Measurements from ENCODE around the gene LEP. TPM values are rescaled to one million over a fixed set of nuclear protein-coding genes. Genes with fewer than 3 reads are reported as not detected.

LEP gene
- total and polyA plus RNA-seq, 9 of the 15 experiments (the other 6 are each of a cell fraction or from before 2014, with no cell fraction given) = not detected

DNA sequence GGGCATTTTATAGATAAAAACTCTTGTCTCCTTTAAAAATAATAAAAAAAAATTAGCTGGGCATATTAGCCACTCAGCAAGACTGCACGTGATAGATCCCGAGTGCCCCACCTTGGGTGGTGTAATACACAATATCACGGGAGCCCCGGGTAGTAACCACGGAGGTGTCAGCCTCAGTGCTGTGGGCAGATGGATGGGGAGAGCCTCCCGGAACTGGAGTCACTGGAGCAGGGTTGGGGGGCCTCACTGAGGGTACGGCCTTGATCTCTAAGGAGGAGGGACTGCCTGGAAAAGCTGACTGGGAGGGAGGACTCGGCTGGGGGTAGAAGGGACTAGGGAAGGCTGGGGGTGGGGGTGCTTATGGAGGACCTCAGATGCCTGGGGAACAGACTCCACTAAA, 12.6 kb downstream of the LEP start:
- H3K27me3 ChIP-seq (ENCODE audit: control insufficient read depth in 2 of 2, insufficient read depth in 2 of 2, low read length in 2 of 2) = peaks cover 21 to 60% of the 10 kb centered on the region in 2 experiments; a peak in 4 of 5 replicates
- ATAC-seq (no peak), DNase-seq (ENCODE audit: extremely low read depth in 1 of 4, low spot score in 3 of 4) (no peak), FAIRE-seq (no peak)
- H3K9ac ChIP-seq (ENCODE audit: insufficient read depth in 1 of 2, low read depth in 2 of 2, low read length in 2 of 2) = no peak overlapping the region
- intact Hi-C loops (cut with micrococcal nuclease) = no loop called here
- BruUV-seq (replicated peaks) = no TSS peak
- H4K20me1 ChIP-seq (replicated peaks; ENCODE audit: control insufficient read depth, insufficient read depth, low read length) = no peaks in the 10 kb centered on the region
- ChIA-PET CTCF (ENCODE audit: low intra/inter-chr PET ratio) (interaction anchor here (0.5 kb wide), 1 partner anchor 12 kb away, joined by 3 read pairs; no protein-coding TSS in a partner anchor), POLR2A (no interaction called here)
- H3K27ac ChIP-seq (ENCODE audit: extremely low read depth, low read depth, low read length) = no peak overlapping the region
- H2AFZ ChIP-seq (ENCODE audit: low read depth, low read length) = no peak overlapping the region
- no peaks in the 10 kb centered on the region for H3K9me1 ChIP-seq (ENCODE audit: control insufficient read depth, insufficient read depth, low read length)
- in situ Hi-C loops (cut with MboI) = no loop called here
- no peak for TF ChIP-seq ZZZ3 (IDR thresholded peaks at IDR 0.05)
- TF ChIP-seq, protein P1, sequence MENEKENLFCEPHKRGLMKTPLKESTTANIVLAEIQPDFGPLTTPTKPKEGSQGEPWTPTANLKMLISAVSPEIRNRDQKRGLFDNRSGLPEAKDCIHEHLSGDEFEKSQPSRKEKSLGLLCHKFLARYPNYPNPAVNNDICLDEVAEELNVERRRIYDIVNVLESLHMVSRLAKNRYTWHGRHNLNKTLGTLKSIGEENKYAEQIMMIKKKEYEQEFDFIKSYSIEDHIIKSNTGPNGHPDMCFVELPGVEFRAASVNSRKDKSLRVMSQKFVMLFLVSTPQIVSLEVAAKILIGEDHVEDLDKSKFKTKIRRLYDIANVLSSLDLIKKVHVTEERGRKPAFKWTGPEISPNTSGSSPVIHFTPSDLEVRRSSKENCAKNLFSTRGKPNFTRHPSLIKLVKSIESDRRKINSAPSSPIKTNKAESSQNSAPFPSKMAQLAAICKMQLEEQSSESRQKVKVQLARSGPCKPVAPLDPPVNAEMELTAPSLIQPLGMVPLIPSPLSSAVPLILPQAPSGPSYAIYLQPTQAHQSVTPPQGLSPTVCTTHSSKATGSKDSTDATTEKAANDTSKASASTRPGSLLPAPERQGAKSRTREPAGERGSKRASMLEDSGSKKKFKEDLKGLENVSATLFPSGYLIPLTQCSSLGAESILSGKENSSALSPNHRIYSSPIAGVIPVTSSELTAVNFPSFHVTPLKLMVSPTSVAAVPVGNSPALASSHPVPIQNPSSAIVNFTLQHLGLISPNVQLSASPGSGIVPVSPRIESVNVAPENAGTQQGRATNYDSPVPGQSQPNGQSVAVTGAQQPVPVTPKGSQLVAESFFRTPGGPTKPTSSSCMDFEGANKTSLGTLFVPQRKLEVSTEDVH (IDR thresholded peaks at IDR 0.05; ENCODE audit: low read depth, partially characterized antibody) = no peak
- no peaks in the 10 kb centered on the region for H3K9me3 ChIP-seq (replicated peaks; ENCODE audit: control insufficient read depth, insufficient read depth, low read depth, low read length)
- no peak overlapping the region for H3K4me2 ChIP-seq (ENCODE audit: insufficient read depth, low read length)
- under 1% methylated on average over 8 of the region's 8 CpGs for WGBS (ENCODE audit: insufficient coverage, low coverage, missing lambda C conversion rate)
- no peaks in the 10 kb centered on the region for H3K79me2 ChIP-seq (ENCODE audit: control insufficient read depth, insufficient read depth, low read length)
- no peak overlapping the region for H3K4me3 ChIP-seq
- H3K36me3 ChIP-seq (ENCODE audit: control insufficient read depth, insufficient read depth, low read length) = no peaks in the 10 kb centered on the region
- H3K4me1 ChIP-seq (replicated peaks in 1 of 2; ENCODE audit: control insufficient read depth in 2 of 2, insufficient read depth in 2 of 2, low read length in 2 of 2) = no peaks in the 10 kb centered on the region

DNA sequence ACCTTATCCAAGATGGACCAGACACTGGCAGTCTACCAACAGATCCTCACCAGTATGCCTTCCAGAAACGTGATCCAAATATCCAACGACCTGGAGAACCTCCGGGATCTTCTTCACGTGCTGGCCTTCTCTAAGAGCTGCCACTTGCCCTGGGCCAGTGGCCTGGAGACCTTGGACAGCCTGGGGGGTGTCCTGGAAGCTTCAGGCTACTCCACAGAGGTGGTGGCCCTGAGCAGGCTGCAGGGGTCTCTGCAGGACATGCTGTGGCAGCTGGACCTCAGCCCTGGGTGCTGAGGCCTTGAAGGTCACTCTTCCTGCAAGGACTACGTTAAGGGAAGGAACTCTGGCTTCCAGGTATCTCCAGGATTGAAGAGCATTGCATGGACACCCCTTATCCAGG, 13.4 kb downstream of the LEP start:
- in situ Hi-C loops (cut with MboI) = no loop called here
- no peaks in the 10 kb centered on the region for H3K79me2 ChIP-seq (ENCODE audit: control insufficient read depth, insufficient read depth, low read length)
- no peak overlapping the region for H3K9ac ChIP-seq (ENCODE audit: insufficient read depth in 1 of 2, low read depth in 2 of 2, low read length in 2 of 2)
- no peaks in the 10 kb centered on the region for H4K20me1 ChIP-seq (replicated peaks; ENCODE audit: control insufficient read depth, insufficient read depth, low read length)
- ATAC-seq (no peak), DNase-seq (ENCODE audit: extremely low read depth in 1 of 4, low spot score in 3 of 4) (no peak), FAIRE-seq (no peak)
- CTCF ChIA-PET (ENCODE audit: low intra/inter-chr PET ratio) = no interaction called here
- intact Hi-C loops (cut with micrococcal nuclease) = no loop called here
- WGBS (ENCODE audit: insufficient coverage, low coverage, missing lambda C conversion rate) = 0% methylated on average over 5 of the region's 5 CpGs
- no peak overlapping the region for H3K27ac ChIP-seq (ENCODE audit: extremely low read depth, low read depth, low read length)
- no peaks in the 10 kb centered on the region for H3K36me3 ChIP-seq (ENCODE audit: control insufficient read depth, insufficient read depth, low read length)
- H3K9me1 ChIP-seq (ENCODE audit: control insufficient read depth, insufficient read depth, low read length) = no peaks in the 10 kb centered on the region
- POLR2A ChIA-PET = interaction anchor here (0.6 to 0.9 kb wide), 2 partner anchors 9 to 95 kb away, joined by 3 to 4 read pairs; no protein-coding TSS in a partner anchor
- H3K4me3 ChIP-seq = no peak overlapping the region
- H3K9me3 ChIP-seq (replicated peaks; ENCODE audit: control insufficient read depth, insufficient read depth, low read depth, low read length) = no peaks in the 10 kb centered on the region
- no peak overlapping the region for H2AFZ ChIP-seq (ENCODE audit: low read depth, low read length)
- no peak overlapping the region for H3K4me2 ChIP-seq (ENCODE audit: insufficient read depth, low read length)
- BruUV-seq (replicated peaks) = no TSS peak
- H3K4me1 ChIP-seq (replicated peaks in 1 of 2; ENCODE audit: control insufficient read depth in 2 of 2, insufficient read depth in 2 of 2, low read length in 2 of 2) = peaks cover 0 to 2% of the 10 kb centered on the region in 2 experiments; a peak in 2 of 5 replicates
- peaks cover 13 to 58% of the 10 kb centered on the region in 2 experiments; a peak in 4 of 5 replicates for H3K27me3 ChIP-seq (ENCODE audit: control insufficient read depth in 2 of 2, insufficient read depth in 2 of 2, low read length in 2 of 2)
- TF ChIP-seq YBX1 (IDR thresholded peaks at IDR 0.05) = no peak
- no peak for TF ChIP-seq ZNF232 (CRISPR knock-in tag; IDR thresholded peaks at IDR 0.05)
- TF ChIP-seq HNRNPH1 (optimal IDR thresholded peaks at IDR 0.05; ENCODE audit: low read depth, low read length) = no peak
- no peak for TF ChIP-seq KDM5B (IDR thresholded peaks at IDR 0.05; ENCODE audit: insufficient replicate concordance, low read depth, low read length)
- no peak for TF ChIP-seq HDAC2 (IDR thresholded peaks at IDR 0.05)
- TF ChIP-seq, protein P2, sequence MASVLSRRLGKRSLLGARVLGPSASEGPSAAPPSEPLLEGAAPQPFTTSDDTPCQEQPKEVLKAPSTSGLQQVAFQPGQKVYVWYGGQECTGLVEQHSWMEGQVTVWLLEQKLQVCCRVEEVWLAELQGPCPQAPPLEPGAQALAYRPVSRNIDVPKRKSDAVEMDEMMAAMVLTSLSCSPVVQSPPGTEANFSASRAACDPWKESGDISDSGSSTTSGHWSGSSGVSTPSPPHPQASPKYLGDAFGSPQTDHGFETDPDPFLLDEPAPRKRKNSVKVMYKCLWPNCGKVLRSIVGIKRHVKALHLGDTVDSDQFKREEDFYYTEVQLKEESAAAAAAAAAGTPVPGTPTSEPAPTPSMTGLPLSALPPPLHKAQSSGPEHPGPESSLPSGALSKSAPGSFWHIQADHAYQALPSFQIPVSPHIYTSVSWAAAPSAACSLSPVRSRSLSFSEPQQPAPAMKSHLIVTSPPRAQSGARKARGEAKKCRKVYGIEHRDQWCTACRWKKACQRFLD (CRISPR knock-in tag; IDR thresholded peaks at IDR 0.05) = no peak
- TF ChIP-seq MTF1 (CRISPR knock-in tag; IDR thresholded peaks at IDR 0.05; ENCODE audit: borderline replicate concordance) = no peak
- TF ChIP-seq, protein P3, sequence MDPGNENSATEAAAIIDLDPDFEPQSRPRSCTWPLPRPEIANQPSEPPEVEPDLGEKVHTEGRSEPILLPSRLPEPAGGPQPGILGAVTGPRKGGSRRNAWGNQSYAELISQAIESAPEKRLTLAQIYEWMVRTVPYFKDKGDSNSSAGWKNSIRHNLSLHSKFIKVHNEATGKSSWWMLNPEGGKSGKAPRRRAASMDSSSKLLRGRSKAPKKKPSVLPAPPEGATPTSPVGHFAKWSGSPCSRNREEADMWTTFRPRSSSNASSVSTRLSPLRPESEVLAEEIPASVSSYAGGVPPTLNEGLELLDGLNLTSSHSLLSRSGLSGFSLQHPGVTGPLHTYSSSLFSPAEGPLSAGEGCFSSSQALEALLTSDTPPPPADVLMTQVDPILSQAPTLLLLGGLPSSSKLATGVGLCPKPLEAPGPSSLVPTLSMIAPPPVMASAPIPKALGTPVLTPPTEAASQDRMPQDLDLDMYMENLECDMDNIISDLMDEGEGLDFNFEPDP (CRISPR knock-in tag; IDR thresholded peaks at IDR 0.05) = no peak
- no peak for TF ChIP-seq GTF2F1 (IDR thresholded peaks at IDR 0.05; ENCODE audit: low read depth, low read length)
